Right cardiac atrium (tissue), 5 donors: Measurements from ENCODE around the gene PNPO. TPM values are rescaled to one million over a fixed set of nuclear protein-coding genes. Genes with fewer than 3 reads are reported as not detected.
A peak's percentile ranks its signal among the peaks of the same experiment; 100 is the strongest.
"Not testable (repeated sequence)": the region's sequence is repeated elsewhere in the genome, so short reads cannot be mapped to it uniquely, and the experiment has no call there.

ENCODE experiments used
- ATAC-seq, 2 donors: fragments of 200-7000 bp; cut with Tn5 transposase; one replicate each; pipeline versions ENCODE4 v1.8.0 to v1.9.1; 2020; ENCODE audit warnings: moderate library complexity in 2 of 2, mild to moderate bottlenecking in 1 of 2
- DNase-seq, 3 donors: peaks; one replicate each; pipeline ENCODE4 v3.0.0-alpha.2; 2020
- H3K27ac ChIP-seq: one replicate; pipeline ENCODE4 v1.5.1; 2013; ENCODE audit warnings: mild to moderate bottlenecking, low read length, control low read depth, moderate library complexity
- H3K27me3 ChIP-seq: one replicate; pipeline ENCODE4 v1.6.1; 2013; ENCODE audit not compliant: control insufficient read depth, insufficient read depth
- H3K4me1 ChIP-seq: one replicate; pipeline ENCODE4 v1.6.1; 2013; ENCODE audit warnings: low read length; ENCODE audit not compliant: control insufficient read depth, insufficient read depth
- H3K4me3 ChIP-seq: one replicate; pipeline ENCODE4 v1.5.1; 2013; ENCODE audit warnings: low read length, control low read depth
- H3K9me3 ChIP-seq: one replicate; pipeline ENCODE4 v1.6.1; 2013; ENCODE audit warnings: low read length; ENCODE audit not compliant: control insufficient read depth
- WGBS: extraction: QIAGEN DNeasy Blood & Tissue Kit; methylation state at CpG from one replicate; pipeline ENCODE4 v1.1.7; 2013; 5-methylcytosine and 5-hydroxymethylcytosine counted together
- intact Hi-C, 4 donors: fragments of 100-400 bp; cut with DNase I; formaldehyde crosslinking; loops; one replicate each; pipeline versions ENCODE4 v1.11.0 to v1.14.0; 2022 to 2023
- polyA plus RNA-seq: library from polyadenylated mRNA; stranded (reverse); fragments of 200-250 nt; gene quantifications from one replicate; pipeline ENCODE4 v1.2.3, GENCODE V29; 2013
- total RNA-seq, 4 donors: library from RNA; stranded (reverse); fragmentation: NEBNext Ultra II Directional; extraction: Animal tissue kit (Norgen Biotek cat#: 25700); gene quantifications; one replicate each; pipeline ENCODE4 v1.2.1, GENCODE V29; 2021
- donor health status: healthy with polysubstance abuse.
- donor health status: DM: no; HTN: yes; CAD: no.
- donor health status: DM: no; HTN: no; CAD: no.
- donor health status: DM: no; HTN: yes; CAD: no; lungs with severe emphysema.
- donor health status: DM: yes; HTN: yes; CAD: no.

The PNPO gene
- total and polyA plus RNA-seq, 5 donors = 16.1 to 29.9 (median 25.1) TPM

DNA sequence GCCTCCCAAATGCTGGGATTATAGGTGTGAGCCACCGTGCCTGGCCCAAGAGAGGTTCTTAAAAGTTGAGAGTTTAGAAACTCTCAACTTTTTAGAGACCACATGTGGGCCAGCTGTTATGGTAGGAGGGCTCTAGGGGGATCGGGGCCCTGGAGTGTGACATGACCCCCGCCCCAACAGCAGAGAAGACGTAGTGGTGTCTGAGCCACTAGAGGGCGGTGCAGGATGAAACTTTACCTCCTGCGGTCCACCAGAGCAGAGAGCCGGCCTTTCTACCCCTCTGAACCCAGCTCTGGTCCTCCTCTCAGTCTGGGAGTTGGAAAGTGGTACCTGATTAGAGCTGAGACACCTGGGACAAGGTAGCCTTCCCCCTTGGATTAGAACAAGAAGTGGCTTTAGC, 37.0 kb downstream of the PNPO start:
- WGBS = 25% methylated on average over 7 of the region's 7 CpGs
- ATAC-seq (peak; percentile 58 to 66), DNase-seq (peak; percentile 64 to 77 (median 73))
- Histone ChIP-seq H3K4me3 (no peak overlapping the region), H3K27me3 (no peaks in the 10 kb centered on the region), H3K4me1 (no peaks in the 10 kb centered on the region), H3K9me3 (no peaks in the 10 kb centered on the region), H3K27ac (no peak overlapping the region)
- intact Hi-C loops = loop anchor here in 3 of 4 donors (2.0 kb wide), 2 partner anchors 38 to 40 kb away; no protein-coding TSS in a partner anchor

DNA sequence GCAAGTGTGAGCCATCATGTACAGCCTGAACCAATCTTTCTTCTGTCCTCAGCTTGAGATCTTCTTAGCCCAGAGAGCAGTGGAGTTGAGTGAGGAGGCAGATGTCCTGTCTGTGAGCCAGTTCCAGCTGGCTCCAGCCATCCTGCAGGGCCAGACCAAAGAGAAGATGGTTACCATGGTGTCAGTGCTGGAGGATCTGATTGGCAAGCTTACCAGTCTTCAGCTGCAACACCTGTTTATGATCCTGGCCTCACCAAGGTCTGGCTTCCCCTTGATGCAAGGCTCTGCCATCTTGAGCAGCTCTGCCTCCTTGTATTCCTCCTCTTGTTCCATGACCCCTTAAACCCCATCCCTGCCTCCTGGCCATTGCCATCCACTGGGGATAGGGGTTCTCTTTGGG, 39.2 kb downstream of the PNPO start:
- H3K27me3 ChIP-seq = no peaks in the 10 kb centered on the region
- H3K9me3 ChIP-seq = no peaks in the 10 kb centered on the region
- ATAC-seq (no peak), DNase-seq (no peak)
- H3K4me3 ChIP-seq = no peak overlapping the region
- no peak overlapping the region for H3K27ac ChIP-seq
- H3K4me1 ChIP-seq = no peaks in the 10 kb centered on the region
- intact Hi-C loops = no loop called here

DNA sequence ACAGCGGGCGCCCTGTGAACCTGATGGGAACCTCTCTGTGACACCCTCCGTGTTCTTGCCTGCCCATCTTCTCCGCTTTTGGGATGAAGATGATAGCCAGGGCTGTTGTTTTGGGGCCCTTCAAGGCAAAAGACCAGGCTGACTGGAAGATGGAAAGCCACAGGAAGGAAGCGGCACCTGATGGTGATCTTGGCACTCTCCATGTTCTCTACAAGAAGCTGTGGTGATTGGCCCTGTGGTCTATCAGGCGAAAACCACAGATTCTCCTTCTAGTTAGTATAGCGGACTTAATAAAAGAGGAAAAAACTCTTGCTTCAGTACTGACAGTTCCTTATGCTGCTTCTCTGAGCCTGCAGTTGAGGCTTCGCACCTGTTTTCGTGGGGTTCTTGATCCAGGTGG, 40.1 kb downstream of the PNPO start:
- intact Hi-C loops = no loop called here

DNA sequence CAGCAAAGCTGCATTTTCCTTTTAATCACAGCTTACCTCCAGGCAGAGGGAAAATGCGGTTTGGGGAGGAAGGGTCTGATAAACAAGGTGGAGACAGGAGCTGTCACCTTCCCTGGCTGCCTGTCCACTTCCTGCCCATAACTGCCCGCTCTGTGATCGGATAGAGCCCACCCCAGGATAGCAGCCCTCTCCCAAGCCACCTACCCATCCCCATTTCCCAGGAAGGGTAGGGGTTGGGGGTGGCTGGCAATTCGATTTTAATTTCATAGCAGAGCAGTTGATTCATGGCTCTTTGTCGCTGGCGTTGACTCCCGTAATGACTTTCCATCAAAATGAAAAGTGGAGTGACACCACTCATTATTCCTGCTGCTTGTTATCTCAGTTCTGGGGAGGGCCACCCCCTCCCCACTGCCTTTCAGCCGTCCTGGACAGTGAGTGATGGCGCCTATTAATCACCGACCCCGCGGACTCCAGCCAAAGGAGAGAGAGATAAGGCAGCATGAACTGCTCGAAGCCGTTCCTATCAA, 40.8 kb downstream of the PNPO start:
- DNase-seq (no peak), ATAC-seq (peak in 1 of 2 donors; percentile 22)
- 49% methylated on average over 14 of the region's 14 CpGs for WGBS
- Histone ChIP-seq H3K9me3 (no peaks in the 10 kb centered on the region), H3K27me3 (no peaks in the 10 kb centered on the region), H3K4me1 (peaks cover under 1% of the 10 kb centered on the region), H3K27ac (no peak overlapping the region), H3K4me3 (no peak overlapping the region)
- intact Hi-C loops = no loop called here

More for the DNA sequence above, 40.1 kb downstream of the PNPO start:
- no peak for DNase-seq
- no peak overlapping the region for H3K4me3 ChIP-seq
- no peaks in the 10 kb centered on the region for H3K4me1 ChIP-seq
- no peak overlapping the region for H3K27ac ChIP-seq
- H3K9me3 ChIP-seq = no peaks in the 10 kb centered on the region
- WGBS = 89% methylated on average over 9 of the region's 9 CpGs
- ATAC-seq = no peak
- no peaks in the 10 kb centered on the region for H3K27me3 ChIP-seq

DNA sequence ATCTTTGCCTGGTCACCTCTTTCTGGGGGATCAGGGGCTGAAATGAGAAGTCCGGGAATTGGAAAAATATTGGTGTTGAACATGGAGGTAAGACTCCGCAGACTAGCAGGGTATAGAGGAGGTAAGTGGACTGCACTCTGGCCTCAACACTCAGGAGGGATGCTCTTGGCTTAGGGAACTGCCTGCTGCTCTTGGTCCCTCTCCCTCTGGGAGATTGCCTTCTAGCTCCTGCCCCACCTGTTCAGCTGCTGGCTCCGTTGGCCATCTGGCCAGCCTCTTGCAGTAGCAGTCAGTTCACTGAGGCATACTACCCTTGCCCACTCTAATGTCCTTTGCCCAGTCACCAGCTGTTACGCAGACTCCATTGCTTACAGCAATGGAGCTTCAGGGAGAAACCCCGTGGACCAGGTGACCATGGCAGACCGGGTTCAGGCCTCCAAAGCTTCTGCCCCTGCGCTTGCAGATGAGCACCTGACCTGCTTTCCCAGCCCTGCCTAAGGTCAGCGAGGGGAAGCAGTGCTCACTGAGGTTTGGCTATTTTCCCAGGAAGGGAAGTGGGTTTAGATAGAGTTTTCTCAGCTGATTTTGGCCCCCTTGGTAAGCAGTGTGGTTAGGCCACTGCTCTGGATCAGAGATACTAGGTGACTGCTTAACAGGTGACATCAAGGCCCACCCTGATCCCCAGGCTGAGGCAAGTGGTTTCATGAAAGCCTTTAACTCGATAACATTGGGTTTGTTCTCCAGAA, 41.4 kb downstream of the PNPO start:
- WGBS = 74% methylated on average over 9 of the region's 9 CpGs
- DNase-seq (no peak), ATAC-seq (peak in 1 of 2 donors; percentile 3)
- Histone ChIP-seq H3K4me1 (peaks cover 2% of the 10 kb centered on the region), H3K27ac (peak overlapping the region; percentile 30), H3K27me3 (no peaks in the 10 kb centered on the region), H3K9me3 (no peaks in the 10 kb centered on the region), H3K4me3 (no peak overlapping the region)
- intact Hi-C loops = no loop called here

DNA sequence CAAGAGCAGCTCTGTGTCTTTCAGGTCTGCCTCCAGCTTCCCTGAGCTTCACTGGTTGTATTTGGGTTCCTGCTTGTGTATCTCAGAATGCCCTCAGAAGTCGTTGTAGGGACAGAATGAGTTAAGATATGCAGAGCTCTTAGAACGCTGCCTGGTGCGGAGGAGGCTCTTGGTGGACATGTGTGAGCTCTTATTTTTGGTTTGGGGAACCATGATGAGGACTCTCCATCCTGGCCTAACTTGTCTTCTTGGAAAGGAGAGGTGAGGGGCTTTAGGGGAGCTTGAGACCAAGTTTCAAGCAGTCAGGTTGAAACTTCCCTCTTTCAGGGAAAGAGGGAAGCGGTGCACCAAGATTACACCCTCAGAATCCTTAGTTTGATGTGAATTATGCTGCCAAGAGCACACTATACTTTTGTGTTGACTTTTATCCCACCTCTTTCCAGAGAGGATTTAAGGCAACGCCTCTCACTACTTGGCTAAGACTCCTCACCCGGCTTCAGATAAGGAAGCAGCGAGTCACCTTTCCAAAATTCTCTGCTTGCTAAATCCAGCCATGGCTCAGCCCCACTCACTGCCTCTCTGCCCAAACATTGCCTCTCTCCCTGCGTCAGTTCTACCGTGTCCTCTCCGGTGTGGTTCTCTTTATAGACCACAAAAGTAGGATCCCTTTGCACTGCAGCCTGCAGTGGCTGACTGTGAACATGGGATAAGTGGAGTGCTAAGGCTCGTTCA, 42.3 kb downstream of the PNPO start:
- DNase-seq = no peak
- ATAC-seq = peak; percentile 37 to 65
- H3K27me3 ChIP-seq = no peaks in the 10 kb centered on the region
- no peak overlapping the region for H3K4me3 ChIP-seq
- WGBS = 40% methylated on average over 11 of the region's 11 CpGs
- no peaks in the 10 kb centered on the region for H3K9me3 ChIP-seq
- intact Hi-C loops = no loop called here
- peak overlapping the region; percentile 30 for H3K27ac ChIP-seq
- H3K4me1 ChIP-seq = peaks cover 2% of the 10 kb centered on the region

GRCh38 chr17:47986520-47986919, 45.1 kb downstream of the PNPO start:
- intact Hi-C loops = no loop called here
- DNase-seq = no peak

GRCh38 chr17:47987240-47987835, 46.0 kb downstream of the PNPO start:
- H3K4me1 ChIP-seq = peaks cover 2% of the 10 kb centered on the region
- WGBS = 46% methylated on average over 17 of the region's 17 CpGs
- no peaks in the 10 kb centered on the region for H3K9me3 ChIP-seq
- H3K27ac ChIP-seq = no peak overlapping the region
- peak in 1 of 2 donors; percentile 37 for ATAC-seq
- H3K4me3 ChIP-seq = no peak overlapping the region
- intact Hi-C loops = no loop called here
- no peak for DNase-seq
- H3K27me3 ChIP-seq = no peaks in the 10 kb centered on the region

More at GRCh38 chr17:47986520-47986919, 45.1 kb downstream of the PNPO start:
- Histone ChIP-seq H3K27me3 (no peaks in the 10 kb centered on the region), H3K4me3 (no peak overlapping the region), H3K4me1 (peaks cover 2% of the 10 kb centered on the region), H3K9me3 (no peaks in the 10 kb centered on the region), H3K27ac (no peak overlapping the region)
- no peak for ATAC-seq
- 80% methylated on average over 5 of the region's 5 CpGs for WGBS

DNA sequence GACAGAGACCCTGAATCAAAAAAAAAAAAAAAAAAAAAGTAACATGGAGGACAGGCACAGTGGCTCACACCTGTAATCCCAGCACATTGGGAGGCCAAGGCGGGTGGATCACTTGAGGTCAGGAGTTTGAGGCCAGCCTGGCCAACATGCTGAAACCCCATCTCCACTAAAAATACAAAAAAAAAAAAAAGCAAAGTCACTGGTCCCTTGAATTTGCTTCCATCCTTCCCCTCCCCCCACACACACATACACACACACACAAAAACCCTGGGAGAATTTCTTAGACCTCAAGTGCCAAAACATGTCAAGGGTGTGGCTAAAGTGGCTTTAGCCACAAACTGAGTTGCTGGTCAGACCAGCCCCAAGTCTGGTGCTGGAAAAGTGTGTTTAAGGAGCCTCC, 47.1 kb downstream of the PNPO start:
- H3K4me3 ChIP-seq, intact Hi-C loops, ATAC-seq, H3K27ac ChIP-seq, DNase-seq, H3K9me3 ChIP-seq, H3K27me3 ChIP-seq, H3K4me1 ChIP-seq: not testable (repeated sequence)
- 95% methylated on average over 1 of the region's 1 CpG for WGBS

- ATAC-seq = no peak
- no peaks in the 10 kb centered on the region for H3K27me3 ChIP-seq
- 60% methylated on average over 10 of the region's 10 CpGs for WGBS
- H3K4me3 ChIP-seq = no peak overlapping the region
- intact Hi-C loops = no loop called here
- no peak for DNase-seq
- H3K4me1 ChIP-seq = peaks cover 4% of the 10 kb centered on the region
- no peak overlapping the region for H3K27ac ChIP-seq
- H3K9me3 ChIP-seq = no peaks in the 10 kb centered on the region
Measured at GRCh38 chr17:47989159-47989558, 47.8 kb downstream of the PNPO start.

DNA sequence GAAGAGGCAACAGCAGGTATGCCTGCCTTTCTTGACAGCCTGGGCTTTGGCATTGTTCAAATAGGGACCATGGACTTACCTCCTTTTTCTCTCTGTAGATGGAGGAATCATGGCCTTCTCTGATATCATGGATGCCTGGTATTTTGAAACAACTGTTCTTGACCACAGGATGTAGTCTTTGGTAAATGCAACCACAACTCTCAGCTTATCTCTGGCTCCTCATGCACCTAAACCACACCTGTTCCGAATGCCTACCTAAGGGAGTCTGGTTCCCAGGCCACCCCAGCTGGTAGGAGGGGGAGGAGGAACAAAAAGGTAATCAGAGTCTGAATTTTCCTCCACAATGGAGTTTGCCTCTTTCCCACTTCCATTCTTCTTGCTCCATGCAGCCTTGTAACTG, 48.3 kb downstream of the PNPO start:
- WGBS = 93% methylated on average over 1 of the region's 1 CpG
- H3K4me3 ChIP-seq = no peak overlapping the region
- no peak overlapping the region for H3K27ac ChIP-seq
- no peaks in the 10 kb centered on the region for H3K9me3 ChIP-seq
- ATAC-seq (no peak), DNase-seq (no peak)
- no peaks in the 10 kb centered on the region for H3K27me3 ChIP-seq
- peaks cover 4% of the 10 kb centered on the region for H3K4me1 ChIP-seq
- intact Hi-C loops = no loop called here
